ENCODE results near the gene SMCHD1.

The SMCHD1 gene

GRCh38 chr18:2777241-2777640 is 121.7 kb downstream of the SMCHD1 start:
- no peak overlapping the region for H3K4me3 ChIP-seq (replicated peaks in 1 of 2; ENCODE audit: low read depth in 2 of 2, low read length in 2 of 2)
- TF ChIP-seq CTCF (IDR thresholded peaks at IDR 0.05; ENCODE audit: low read depth, low read length) = no peak
- DNase-seq (ENCODE audit: low read depth in 2 of 2) = no peak

GRCh38 chr18:2780750-2781149 is 125.2 kb downstream of the SMCHD1 start:
- no peak overlapping the region for H3K4me3 ChIP-seq (replicated peaks in 1 of 2; ENCODE audit: low read depth in 2 of 2, low read length in 2 of 2)
- TF ChIP-seq CTCF (IDR thresholded peaks at IDR 0.05; ENCODE audit: low read depth, low read length) = no peak
- no peak for DNase-seq (ENCODE audit: low read depth in 2 of 2)

GRCh38 chr18:2787225-2787624 is 131.7 kb downstream of the SMCHD1 start:
- no peak overlapping the region for H3K4me3 ChIP-seq (replicated peaks in 1 of 2; ENCODE audit: low read depth in 2 of 2, low read length in 2 of 2)
- no peak for TF ChIP-seq CTCF (IDR thresholded peaks at IDR 0.05; ENCODE audit: low read depth, low read length)
- DNase-seq (ENCODE audit: low read depth in 2 of 2) = no peak

- H3K4me3 ChIP-seq (replicated peaks in 1 of 2; ENCODE audit: low read depth in 2 of 2, low read length in 2 of 2) = no peak overlapping the region
- peak in 1 of 2 donors; percentile 3 for DNase-seq (ENCODE audit: low read depth in 2 of 2)
- no peak for TF ChIP-seq CTCF (IDR thresholded peaks at IDR 0.05; ENCODE audit: low read depth, low read length)
Measured at GRCh38 chr18:2792395-2792794, 136.9 kb downstream of the SMCHD1 start.

GRCh38 chr18:2794159-2794558 is 138.6 kb downstream of the SMCHD1 start:
- TF ChIP-seq CTCF (IDR thresholded peaks at IDR 0.05; ENCODE audit: low read depth, low read length) = no peak

GRCh38 chr18:2797951-2798350 is 142.4 kb downstream of the SMCHD1 start:
- no peak overlapping the region for H3K4me3 ChIP-seq (replicated peaks in 1 of 2; ENCODE audit: low read depth in 2 of 2, low read length in 2 of 2)
- no peak for TF ChIP-seq CTCF (IDR thresholded peaks at IDR 0.05; ENCODE audit: low read depth, low read length)

More at GRCh38 chr18:2794159-2794558, 138.6 kb downstream of the SMCHD1 start:
- DNase-seq (ENCODE audit: low read depth in 2 of 2) = no peak
- H3K4me3 ChIP-seq (replicated peaks in 1 of 2; ENCODE audit: low read depth in 2 of 2, low read length in 2 of 2) = no peak overlapping the region

GRCh38 chr18:2799369-2799768 is 143.8 kb downstream of the SMCHD1 start:
- no peak for TF ChIP-seq CTCF (IDR thresholded peaks at IDR 0.05; ENCODE audit: low read depth, low read length)
- DNase-seq (ENCODE audit: low read depth in 2 of 2) = no peak
- no peak overlapping the region for H3K4me3 ChIP-seq (replicated peaks in 1 of 2; ENCODE audit: low read depth in 2 of 2, low read length in 2 of 2)

More at GRCh38 chr18:2797951-2798350, 142.4 kb downstream of the SMCHD1 start:
- DNase-seq (ENCODE audit: low read depth in 2 of 2) = no peak
